Hypothalamus (tissue), 51 donors: ENCODE measurements around the gene TBL1XR1.

ENCODE experiments used
- DNase-seq, 51 donors: peaks; one replicate each; lab custom pipeline; 2025; lab: John Stamatoyannopoulos, UW

TBL1XR1 gene

GRCh38 chr3:176977331-176977730 lies 220.0 kb downstream of the TBL1XR1 start:
- no peak for DNase-seq

- no peak for DNase-seq
Measured at GRCh38 chr3:176976586-176976985, 220.7 kb downstream of the TBL1XR1 start.

DNA sequence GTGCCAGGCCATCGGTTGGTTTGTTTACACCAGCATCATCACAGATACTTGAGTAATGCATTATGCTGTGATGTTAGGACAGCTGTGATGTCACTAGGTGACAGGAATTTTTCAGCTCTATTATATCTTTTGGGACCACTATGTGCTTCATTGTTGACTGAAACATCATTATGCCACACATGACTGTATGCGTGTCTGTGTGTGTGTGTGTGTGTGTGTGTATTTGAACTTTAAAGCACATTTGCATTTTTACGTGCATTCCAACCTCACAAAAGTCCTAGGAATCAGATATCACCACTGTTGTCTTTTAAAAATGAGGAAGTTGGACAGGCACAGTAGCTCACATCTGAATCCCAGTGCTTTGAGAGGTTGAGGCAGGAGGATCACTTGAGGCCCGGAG lies 223.0 kb downstream of the TBL1XR1 start:
- DNase-seq: no peak

- DNase-seq: no peak
Measured at GRCh38 chr3:176971613-176972174, 225.6 kb downstream of the TBL1XR1 start.

GRCh38 chr3:176970770-176971169 lies 226.5 kb downstream of the TBL1XR1 start:
- no peak for DNase-seq

GRCh38 chr3:176969506-176969905 lies 227.8 kb downstream of the TBL1XR1 start:
- no peak for DNase-seq
